SU-DHL-6 (cell line): ENCODE measurements around the gene SOCS6.

Source experiments
- H2AFZ ChIP-seq: fragments of 200-600 bp; sonication (generic); 2 replicates; pipeline ENCODE4 v1.6.1; 2014; ENCODE audit warnings: low read depth, mild to moderate bottlenecking, moderate library complexity, mixed read lengths, antibody characterized with exemption, low read length; ENCODE audit not compliant: severe bottlenecking
- H3F3A ChIP-seq: fragments of 200-600 bp; shearing (Covaris generic); 2 replicates; pipeline ENCODE4 v1.6.0; 2016; ENCODE audit warnings: antibody characterized with exemption, mild to moderate bottlenecking; ENCODE audit not compliant: insufficient read depth
- H3K27ac ChIP-seq: fragments of 200-600 bp; sonication (generic); 2 replicates; pipeline ENCODE4 v1.5.1; 2016; ENCODE audit warnings: low read depth, mild to moderate bottlenecking, low read length, moderate library complexity, mixed read lengths
- H3K27me3 ChIP-seq: fragments of 200-600 bp; sonication (generic), shearing (Covaris generic); 2 replicates; pipeline ENCODE4 v1.6.0; 2014; ENCODE audit warnings: mild to moderate bottlenecking, low read length
- H3K36me3 ChIP-seq: fragments of 200-600 bp; sonication (generic); 2 replicates; pipeline ENCODE4 v1.6.1; 2014; ENCODE audit warnings: mild to moderate bottlenecking, low read length, mixed read lengths
- H3K4me2 ChIP-seq: fragments of 300-600, 200-600 bp; shearing (Covaris generic), sonication (generic); 2 replicates; pipeline ENCODE4 v1.6.0; 2014; ENCODE audit warnings: low read length, low read depth, mild to moderate bottlenecking; ENCODE audit not compliant: poor library complexity, severe bottlenecking
- H3K4me3 ChIP-seq: fragments of 200-600 bp; sonication (generic); 2 replicates; pipeline ENCODE4 v1.5.1; 2014; ENCODE audit warnings: antibody characterized with exemption, low read length, mild to moderate bottlenecking, mixed read lengths; ENCODE audit not compliant: insufficient read depth, poor library complexity, severe bottlenecking
- H3K79me2 ChIP-seq: fragments of 200-600 bp; sonication (generic); 2 replicates; pipeline ENCODE4 v1.6.1; 2014; ENCODE audit warnings: mild to moderate bottlenecking, low read length, moderate library complexity; ENCODE audit not compliant: insufficient read depth
- H3K9ac ChIP-seq: fragments of 200-600 bp; sonication (generic); 2 replicates; pipeline ENCODE4 v1.7.0; 2014; ENCODE audit warnings: mild to moderate bottlenecking, low read length
- H3K9me2 ChIP-seq: fragments of 200-600 bp; sonication (generic); replicated peaks from 2 replicates; pipeline ENCODE4 v1.6.1; 2014; ENCODE audit warnings: low read length; ENCODE audit not compliant: insufficient read depth
- H3K9me3 ChIP-seq: fragments of 200-600 bp; sonication (generic); 2 replicates; pipeline ENCODE4 v1.6.1; 2014; ENCODE audit warnings: low read length, mixed read lengths; ENCODE audit not compliant: insufficient read depth
- H4K20me1 ChIP-seq: fragments of 200-600 bp; sonication (generic); 2 replicates; pipeline ENCODE4 v1.6.1; 2014; ENCODE audit warnings: low read depth, mild to moderate bottlenecking, antibody characterized with exemption, low read length, moderate library complexity, mixed read lengths
- CTCF ChIP-seq: fragments of 200-600 bp; sonication (generic); IDR thresholded peaks from one replicate; pipeline ENCODE4 v1.5.1; 2017; ENCODE audit warnings: antibody characterized with exemption, mild to moderate bottlenecking, low read length, moderate library complexity; ENCODE audit not compliant: insufficient read depth, poor library complexity, severe bottlenecking
- EZH2phosphoT487 ChIP-seq: fragments of 200-600 bp; sonication (generic), shearing (Covaris generic); conservative IDR thresholded peaks from 2 replicates; pipeline ENCODE4 v1.6.1; 2018; ENCODE audit warnings: mild to moderate bottlenecking, antibody characterized with exemption, low read length, moderate library complexity, mixed read lengths

The SOCS6 gene

DNA sequence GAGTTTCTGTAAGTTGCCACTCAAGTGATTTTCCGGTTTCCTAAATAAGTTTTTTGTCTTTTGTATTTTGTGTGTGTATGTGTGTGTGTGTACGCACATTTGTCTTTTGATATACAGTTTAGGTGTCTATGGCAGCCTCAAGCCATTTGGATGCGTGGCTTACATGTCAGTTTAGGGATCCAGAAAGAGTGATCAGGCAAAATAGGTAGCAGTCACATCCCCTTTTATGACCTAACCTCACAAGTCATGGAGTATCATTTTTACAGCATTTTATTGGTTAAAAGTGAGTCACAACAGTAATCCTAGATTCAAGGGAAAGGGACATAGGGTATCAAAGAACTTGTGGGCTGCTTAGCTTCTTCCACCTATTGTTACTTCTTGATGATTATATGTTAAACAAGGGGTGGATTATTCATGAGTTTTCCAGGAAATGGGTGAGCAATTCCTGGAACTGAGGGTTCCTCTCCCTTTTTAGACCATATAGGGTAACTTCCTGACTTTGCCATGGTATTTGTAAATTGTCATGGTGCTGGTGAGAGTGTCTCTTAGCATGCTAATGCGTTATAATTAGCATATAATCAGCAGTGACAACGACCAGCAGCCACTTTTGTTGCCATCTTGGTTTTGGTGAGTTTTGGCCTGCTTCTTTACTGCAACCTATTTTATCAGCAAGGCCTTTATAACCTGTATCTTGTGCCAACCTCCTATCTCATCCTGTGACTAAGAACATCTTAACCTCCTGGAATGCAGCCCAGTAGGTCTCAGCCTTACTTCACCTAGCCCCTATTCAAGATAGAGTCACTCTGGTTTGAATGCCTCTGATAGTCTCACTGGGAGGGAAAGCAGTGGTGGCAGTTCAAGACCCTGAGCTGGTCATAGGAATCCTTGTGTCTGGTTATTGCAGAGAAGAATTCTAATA, 8.6 kb upstream of the SOCS6 start:
- no peaks in the 10 kb centered on the region for H3K79me2 ChIP-seq
- no peaks in the 10 kb centered on the region for H4K20me1 ChIP-seq
- no peak overlapping the region for H3K9ac ChIP-seq
- no peak overlapping the region for H3K27ac ChIP-seq
- no peaks in the 10 kb centered on the region for H3K36me3 ChIP-seq
- no peaks in the 10 kb centered on the region for H3K27me3 ChIP-seq
- no peaks in the 10 kb centered on the region for H3F3A ChIP-seq
- H3K9me3 ChIP-seq = no peaks in the 10 kb centered on the region
- H3K4me3 ChIP-seq = no peak overlapping the region
- H3K9me2 ChIP-seq = no peaks in the 10 kb centered on the region
- H2AFZ ChIP-seq = no peak overlapping the region
- TF ChIP-seq EZH2phosphoT487 (no peak), CTCF (no peak)
- H3K4me2 ChIP-seq = no peak overlapping the region

- Histone ChIP-seq H3K9ac (no peak overlapping the region), H3K27me3 (no peaks in the 10 kb centered on the region), H3K27ac (no peak overlapping the region), H3K36me3 (no peaks in the 10 kb centered on the region), H3K4me3 (no peak overlapping the region), H3K9me2 (no peaks in the 10 kb centered on the region), H3K9me3 (no peaks in the 10 kb centered on the region), H2AFZ (no peak overlapping the region), H4K20me1 (no peaks in the 10 kb centered on the region), H3F3A (no peaks in the 10 kb centered on the region), H3K4me2 (no peak overlapping the region), H3K79me2 (no peaks in the 10 kb centered on the region)
- TF ChIP-seq EZH2phosphoT487 = no peak
- no peak for TF ChIP-seq CTCF
Observed at GRCh38 chr18:70284976-70285620, 3.7 kb upstream of the SOCS6 start.

- no peaks in the 10 kb centered on the region for H3K79me2 ChIP-seq
- no peaks in the 10 kb centered on the region for H3K27me3 ChIP-seq
- H3F3A ChIP-seq = no peaks in the 10 kb centered on the region
- no peak overlapping the region for H3K27ac ChIP-seq
- H3K9me3 ChIP-seq = no peaks in the 10 kb centered on the region
- TF ChIP-seq CTCF = no peak
- TF ChIP-seq EZH2phosphoT487 = no peak
- H3K4me3 ChIP-seq = no peak overlapping the region
- H2AFZ ChIP-seq = no peak overlapping the region
- no peaks in the 10 kb centered on the region for H4K20me1 ChIP-seq
- no peaks in the 10 kb centered on the region for H3K36me3 ChIP-seq
- H3K9ac ChIP-seq = no peak overlapping the region
- no peaks in the 10 kb centered on the region for H3K9me2 ChIP-seq
- H3K4me2 ChIP-seq = no peak overlapping the region
Observed at GRCh38 chr18:70287731-70288130, 1.1 kb upstream of the SOCS6 start.
